HUDEP-2 (cell line): Measurements from ENCODE around the gene COL4A1.

Source experiments
- DNase-seq, 76 experiments: peaks; one replicate each; lab custom pipeline; 2025; ENCODE audit not compliant: unreplicated experiment in 76 of 76; lab: John Stamatoyannopoulos, UW

Gene COL4A1

GRCh38 chr13:110107568-110108347, 199.2 kb downstream of the COL4A1 start:
- DNase-seq: no peak

- DNase-seq: no peak
These were observed 200.2 kb downstream of the COL4A1 start for GRCh38 chr13:110106726-110107125.

- DNase-seq: no peak
These were observed 201.8 kb downstream of the COL4A1 start for GRCh38 chr13:110105136-110105535.

GRCh38 chr13:110103534-110103933, 203.4 kb downstream of the COL4A1 start:
- no peak for DNase-seq

GRCh38 chr13:110103026-110103425, 203.9 kb downstream of the COL4A1 start:
- no peak for DNase-seq

GRCh38 chr13:110102053-110102452, 204.9 kb downstream of the COL4A1 start:
- DNase-seq: no peak

GRCh38 chr13:110099922-110100321, 207.0 kb downstream of the COL4A1 start:
- no peak for DNase-seq
